ENCODE results near the gene SPATA31D1.
"Not testable (repeated sequence)": the region's sequence is repeated elsewhere in the genome, so short reads cannot be mapped to it uniquely, and the experiment has no call there.

SPATA31D1 gene

GRCh38 chr9:81988472-81988871 is at the start of gene SPATA31D1:
Gene SPATA31D1, plus strand, starts transcription at chr9:81988772. Its CDS starts 47 bp downstream, at chr9:81988819.
- FAIRE-seq = not testable (repeated sequence)

DNA sequence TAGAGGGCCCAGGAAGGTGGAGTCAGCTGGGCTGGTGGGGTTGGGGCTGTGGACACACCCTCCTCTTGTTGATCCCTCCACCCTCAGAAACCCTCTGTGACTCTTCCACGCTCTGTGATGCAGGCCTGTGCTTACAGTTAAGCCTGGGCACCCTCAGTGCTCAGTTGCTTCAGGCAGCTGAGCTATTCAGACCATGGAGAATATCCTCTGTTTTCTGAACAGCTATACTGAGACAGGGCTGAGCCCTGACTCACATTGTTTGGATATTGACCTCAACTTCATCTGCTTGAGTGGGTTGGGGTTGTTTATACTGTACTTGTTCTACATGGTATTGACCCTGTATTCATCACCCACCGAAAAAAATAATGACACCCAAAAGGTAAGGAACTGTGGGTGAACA is 45.2 kb upstream of the SPATA31D1 start, which contains the start of gene SPATA31D3:
TSS of gene SPATA31D3 (plus strand) at position 108 of the 400 bp plus-strand sequence. CDS start at position 194, 86 bp downstream.
- not testable (repeated sequence) for FAIRE-seq

DNA sequence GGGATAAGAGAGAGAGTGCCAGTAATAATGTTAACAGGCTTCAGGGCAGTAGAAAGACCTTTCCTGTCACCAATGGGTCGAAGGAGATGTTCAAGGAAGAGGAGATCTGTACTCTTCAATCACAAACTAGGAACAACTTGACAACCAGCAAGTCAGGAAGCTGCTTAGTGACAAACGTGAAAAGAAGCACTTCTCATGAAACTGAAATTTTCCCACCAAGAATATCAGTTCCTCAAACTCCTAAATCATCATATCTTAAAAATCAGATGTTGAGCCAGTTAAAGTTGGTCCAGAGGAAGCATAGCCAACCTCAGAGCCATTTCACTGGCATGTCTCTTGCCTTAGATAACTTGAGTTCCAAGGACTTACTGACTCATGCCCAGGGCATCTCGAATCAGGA is 39.9 kb upstream of the SPATA31D1 start:
- FAIRE-seq = not testable (repeated sequence)

GRCh38 chr9:81953096-81953495 is 35.5 kb upstream of the SPATA31D1 start:
- no peak for FAIRE-seq

DNA sequence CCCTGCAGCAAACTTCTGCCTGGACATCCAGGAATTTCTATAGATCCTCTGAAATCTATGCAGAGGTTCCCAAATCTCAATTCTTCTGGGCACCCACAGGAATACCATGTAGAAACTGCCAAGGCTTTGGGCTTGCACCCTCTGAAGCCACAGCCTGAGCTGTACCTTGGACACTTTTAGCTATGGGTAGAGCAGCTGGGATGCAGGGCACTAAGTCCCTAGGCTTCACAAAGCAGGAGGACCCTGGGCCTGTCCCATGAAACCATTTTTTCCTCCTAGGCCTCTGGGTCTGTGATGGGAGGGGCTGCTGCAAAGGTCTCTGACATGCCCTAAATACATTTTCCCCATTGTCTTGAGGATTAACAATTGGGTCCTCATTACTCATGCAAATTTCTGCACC is 32.9 kb upstream of the SPATA31D1 start:
- no peak for FAIRE-seq

- FAIRE-seq = no peak
These were observed 24.1 kb upstream of the SPATA31D1 start for GRCh38 chr9:81964218-81965171.

DNA sequence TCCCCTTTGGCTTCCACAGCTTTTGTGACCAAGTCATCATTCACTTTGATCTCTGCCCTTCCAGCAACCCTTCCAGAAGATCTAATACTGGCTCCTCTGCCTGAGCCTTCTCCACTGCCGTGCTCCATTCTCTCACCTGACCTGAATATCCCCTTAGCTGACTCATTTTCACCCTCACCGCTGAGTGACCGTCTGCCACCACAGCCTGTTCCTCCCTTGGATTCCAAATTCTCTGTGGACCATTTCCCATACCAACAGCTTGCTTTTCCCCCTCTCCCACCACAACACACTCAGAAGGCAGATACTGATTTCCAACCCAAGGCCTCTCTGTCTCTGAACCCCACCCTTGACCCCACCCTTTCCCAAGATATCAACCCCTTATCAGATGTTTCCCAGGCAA is 20.5 kb upstream of the SPATA31D1 start:
- FAIRE-seq = no peak

GRCh38 chr9:81969971-81970370 is 18.6 kb upstream of the SPATA31D1 start:
- no peak for FAIRE-seq

DNA sequence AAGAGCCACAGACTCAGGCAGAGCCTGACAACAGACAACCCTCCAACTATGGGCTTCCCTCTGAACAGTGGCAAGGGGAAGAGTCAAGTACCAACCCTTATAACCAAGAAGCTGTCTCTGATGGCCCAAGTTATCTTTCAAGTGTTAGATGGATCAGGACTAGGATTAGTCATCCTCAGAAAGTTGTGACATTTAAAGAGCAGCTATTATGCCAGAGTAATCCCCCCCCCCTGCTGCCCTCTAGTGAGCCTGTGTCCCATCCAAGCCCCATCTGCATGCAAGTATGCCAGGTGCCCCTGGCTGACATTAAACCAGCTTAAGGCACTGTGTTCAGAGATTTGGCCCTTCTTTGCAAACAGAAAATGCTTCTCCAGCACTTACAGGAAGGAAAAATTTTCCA is 16.8 kb upstream of the SPATA31D1 start:
- FAIRE-seq = no peak

DNA sequence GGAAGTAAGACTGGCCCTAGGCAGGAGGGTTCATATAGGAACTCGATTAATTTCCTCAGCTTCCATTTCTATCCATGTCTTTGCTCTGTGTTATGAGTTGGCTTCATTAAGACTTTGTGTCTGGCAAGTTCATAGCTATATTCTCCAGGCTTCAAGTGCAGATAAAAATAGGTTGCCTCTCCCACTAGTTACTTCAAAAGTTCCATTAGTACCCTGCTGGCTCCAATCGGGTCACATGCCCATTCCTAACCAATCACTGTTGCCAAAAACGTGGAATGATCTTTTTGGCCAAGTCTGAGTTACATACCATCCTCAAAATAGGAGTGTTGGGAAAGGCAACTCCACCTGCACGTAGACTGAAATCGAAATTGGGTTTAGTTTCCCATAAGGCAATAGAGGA is 13.8 kb upstream of the SPATA31D1 start:
- FAIRE-seq = no peak

DNA sequence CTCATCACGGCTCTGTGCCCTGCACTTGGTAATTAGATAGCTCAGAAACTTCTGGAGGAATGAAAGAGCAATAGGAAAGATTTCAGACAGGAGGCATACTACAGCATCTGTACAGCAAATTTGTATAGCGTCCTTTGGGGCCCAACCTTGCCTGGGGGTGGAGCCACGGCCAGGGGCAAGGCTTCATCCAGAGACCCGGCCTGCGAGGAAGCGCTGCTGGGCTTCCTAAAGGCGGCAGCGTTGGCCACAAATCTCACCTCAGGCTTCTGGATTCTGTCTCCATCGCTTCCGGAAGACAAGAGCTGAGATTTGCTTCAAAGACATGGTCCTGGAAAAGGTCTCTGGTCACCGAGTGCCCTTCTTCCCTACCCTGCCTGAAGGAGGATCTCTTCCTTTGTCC is 12.2 kb upstream of the SPATA31D1 start:
- FAIRE-seq = no peak

DNA sequence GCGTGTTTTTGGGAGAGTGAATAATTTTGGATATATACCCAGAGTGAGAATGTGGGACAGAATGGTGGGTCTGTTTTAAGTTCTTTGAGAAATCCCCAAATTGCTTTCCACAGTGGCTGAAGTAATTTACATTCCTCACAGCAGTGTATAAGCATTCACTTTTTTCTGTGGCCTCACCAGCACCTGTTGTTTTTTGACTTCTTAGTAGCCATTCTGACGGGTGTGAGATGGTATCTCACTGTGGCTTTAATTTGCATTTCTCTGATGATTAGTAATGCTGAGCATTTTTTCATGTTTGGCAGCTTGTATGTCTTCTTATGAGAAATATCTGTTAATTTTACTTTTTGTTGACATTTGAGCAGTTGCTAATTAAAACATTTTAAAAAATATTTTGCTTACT is 9.4 kb upstream of the SPATA31D1 start:
- FAIRE-seq = no peak

- no peak for FAIRE-seq
These were observed 8.0 kb upstream of the SPATA31D1 start for GRCh38 chr9:81980568-81980967.

DNA sequence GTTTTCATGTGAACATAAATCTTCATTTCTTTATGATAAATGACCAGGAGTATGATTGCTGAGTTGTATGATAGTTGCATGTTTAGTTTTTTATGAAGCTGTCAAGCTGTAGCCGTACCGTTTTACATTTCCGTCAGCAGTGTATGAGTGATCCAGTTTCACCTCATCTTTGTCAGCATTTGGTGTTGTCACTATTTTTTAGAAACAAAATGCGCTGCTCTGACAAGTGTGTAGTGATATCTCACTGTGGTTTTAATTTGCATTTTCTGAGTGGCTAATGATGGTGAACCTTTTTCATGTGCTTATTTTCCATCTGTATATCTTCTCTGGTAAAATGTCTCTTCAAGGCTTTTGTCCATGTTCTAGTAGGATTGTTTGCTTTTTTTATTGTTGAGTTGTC is 6.7 kb upstream of the SPATA31D1 start:
- FAIRE-seq = no peak

DNA sequence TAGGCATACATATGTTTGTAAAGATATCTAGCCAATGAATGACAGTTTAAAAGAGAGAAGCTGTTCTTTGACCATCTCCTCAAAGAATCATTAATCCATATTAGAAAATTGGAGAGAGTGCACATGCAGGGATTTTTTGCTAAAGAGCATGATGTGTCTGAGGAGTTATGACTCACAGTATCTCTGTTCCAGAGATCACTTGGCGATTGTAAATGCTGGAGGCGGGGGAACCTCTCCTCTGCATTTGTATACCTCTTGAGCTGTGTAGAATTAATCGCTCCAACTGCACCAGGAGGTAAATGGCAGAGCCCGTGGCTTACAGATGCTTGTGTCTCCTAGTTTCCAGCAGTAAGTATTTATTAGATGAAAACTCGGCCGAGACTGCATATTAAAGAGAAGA is 3.6 kb upstream of the SPATA31D1 start:
- FAIRE-seq = no peak

- FAIRE-seq = no peak
These were observed 2.5 kb upstream of the SPATA31D1 start for GRCh38 chr9:81986051-81986450.

DNA sequence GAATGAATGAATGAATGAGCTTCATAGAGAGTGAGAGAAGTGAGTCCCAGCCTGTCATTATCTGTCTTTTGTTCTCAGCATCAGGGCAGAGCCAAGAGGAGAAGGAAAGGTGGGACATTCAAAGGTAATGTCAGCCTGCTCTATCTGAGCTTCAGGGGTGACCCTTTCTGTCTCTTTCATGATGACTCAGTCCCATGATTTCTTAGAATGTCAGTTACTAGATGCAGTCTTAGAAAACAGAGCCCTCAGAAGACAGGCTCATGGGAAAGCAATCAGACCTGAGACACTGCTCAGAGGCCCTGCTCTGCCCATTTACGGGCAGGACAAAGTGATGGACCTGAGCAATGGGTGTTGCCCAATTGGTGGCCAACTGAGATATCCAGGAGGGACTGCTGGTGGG is 1.1 kb downstream of the SPATA31D1 start:
- no peak for FAIRE-seq

- FAIRE-seq = no peak
These were observed 5.1 kb downstream of the SPATA31D1 start for GRCh38 chr9:81993656-81994055.

GRCh38 chr9:81999806-82000205 is 11.2 kb downstream of the SPATA31D1 start:
- FAIRE-seq = no peak

- no peak for FAIRE-seq
These were observed 22.1 kb downstream of the SPATA31D1 start for GRCh38 chr9:82010711-82011110.

GRCh38 chr9:82011133-82011532 is 22.6 kb downstream of the SPATA31D1 start:
- FAIRE-seq = no peak

DNA sequence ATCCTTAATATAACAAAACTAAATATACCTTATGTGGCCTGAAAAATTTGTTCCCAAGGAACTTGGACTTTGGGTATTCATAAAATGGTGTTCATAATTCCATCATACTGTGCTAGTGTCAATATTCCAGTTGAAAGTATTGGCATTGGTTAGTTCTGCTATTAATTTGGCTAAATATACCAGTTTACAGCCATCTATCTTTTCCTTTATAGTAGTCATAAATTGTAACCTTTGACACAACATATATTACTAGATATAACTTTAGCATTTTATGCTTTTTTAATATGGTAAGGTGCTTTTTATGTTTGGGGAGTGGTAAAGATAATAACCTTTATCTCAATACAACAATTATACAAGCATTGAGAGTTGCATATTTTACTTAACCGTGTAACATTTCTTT is 23.7 kb downstream of the SPATA31D1 start:
- FAIRE-seq = no peak

GRCh38 chr9:82020331-82020730 is 31.8 kb downstream of the SPATA31D1 start:
- no peak for FAIRE-seq

DNA sequence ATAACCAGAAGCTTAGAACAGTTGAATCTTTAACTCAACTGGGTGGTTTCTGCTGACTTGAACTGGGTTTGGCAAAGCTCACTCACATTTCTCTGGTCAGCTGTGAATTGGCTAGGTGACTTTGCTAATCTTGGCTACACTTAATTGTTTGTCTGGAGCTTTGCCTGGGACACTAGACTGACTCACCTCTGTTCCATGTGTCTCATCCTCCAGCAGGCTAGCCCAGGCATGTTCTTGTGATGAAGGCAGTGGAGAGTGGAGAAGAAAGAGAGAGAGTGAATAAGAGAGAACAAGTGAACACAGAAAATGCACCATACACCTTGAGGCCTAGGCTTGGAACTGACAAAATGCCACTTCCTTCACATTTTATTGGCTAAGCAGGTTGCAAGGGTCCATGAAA is 32.6 kb downstream of the SPATA31D1 start:
- FAIRE-seq = no peak

- no peak for FAIRE-seq
These were observed 33.5 kb downstream of the SPATA31D1 start for GRCh38 chr9:82022121-82022520.
